Transverse colon (tissue), 4 donors: ENCODE results near the gene PLD5. TPM values are rescaled to one million over a fixed set of nuclear protein-coding genes. Genes with fewer than 3 reads are reported as not detected.

Experiments
- DNase-seq: peaks from one replicate; pipeline ENCODE4 v3.0.0-alpha.2; 2019
- H3K27ac ChIP-seq, 4 donors: fragments of 200-600 bp; sonication (generic); 2 replicates each; pipeline ENCODE4 v1.5.1; 2016 to 2018; ENCODE audit warnings: inconsistent platforms in 4 of 4
- H3K27me3 ChIP-seq: fragments of 200-600 bp; sonication (generic); 2 replicates; pipeline ENCODE4 v1.5.1; 2017; ENCODE audit warnings: inconsistent platforms
- H3K36me3 ChIP-seq, 4 donors: fragments of 200-600 bp; sonication (generic); 2 replicates each; pipeline ENCODE4 v1.5.1; 2017 to 2019; ENCODE audit warnings: inconsistent platforms in 4 of 4
- H3K4me1 ChIP-seq, 4 donors: fragments of 200-600 bp; sonication (generic); 2 replicates each; pipeline ENCODE4 v1.5.1; 2017 to 2020; ENCODE audit warnings: inconsistent platforms in 4 of 4
- H3K4me3 ChIP-seq, 4 donors: fragments of 200-600 bp; sonication (generic); 1 replicate in 1 of 4; 2 replicates in 3 of 4; pipeline versions ENCODE4 v1.5.1 to v1.6.1; 2017 to 2019; ENCODE audit warnings: inconsistent platforms in 4 of 4
- H3K9me3 ChIP-seq, 2 donors: fragments of 200-600 bp; sonication (generic); 2 replicates each; pipeline ENCODE4 v1.5.1; 2017 to 2019; ENCODE audit warnings: inconsistent platforms in 2 of 2
- CTCF ChIP-seq, 5 experiments: fragments of 200-600 bp in 3 of 5; fragments of 450-650 bp in 2 of 5; sonication (generic) in 3 of 5; IDR thresholded peaks; 1 replicate in 2 of 5; 2 replicates in 3 of 5; pipeline ENCODE4 v1.5.1; 2016 to 2017; ENCODE audit warnings: antibody characterized with exemption in 5 of 5, inconsistent platforms in 3 of 5, mild to moderate bottlenecking in 2 of 5, moderate library complexity in 1 of 5
- EP300 ChIP-seq: sonication (generic); formaldehyde crosslinking; IDR thresholded peaks from one replicate; pipeline ENCODE4 v1.6.1; 2017; ENCODE audit warnings: antibody characterized with exemption, low read depth
- POLR2A ChIP-seq: fragments of 450-650 bp; IDR thresholded peaks from one replicate; pipeline ENCODE4 v1.6.1; 2016; ENCODE audit warnings: antibody characterized with exemption, mild to moderate bottlenecking, moderate library complexity
- POLR2AphosphoS5 ChIP-seq, 3 donors: sonication (generic); formaldehyde crosslinking; IDR thresholded peaks; one replicate each; pipeline ENCODE4 v1.6.1; 2016; ENCODE audit warnings: antibody characterized with exemption in 3 of 3
- WGBS, 2 donors: methylation state at CpG; one replicate each; pipeline ENCODE4 v1.1.5; 2018; ENCODE audit warnings: low coverage in 1 of 2; 5-methylcytosine and 5-hydroxymethylcytosine counted together
- in situ Hi-C, 4 donors: fragments of 200-750 bp; cut with MboI; loops; one replicate each; pipeline versions ENCODE4 v1.15.0 to v1.15.1; 2017; ENCODE audit warnings: low sequenced_read_pairs in 3 of 4, low pct_ligation_motif_present in 1 of 4, low pct_unique_long_range_greater_than_20kb in 1 of 4
- intact Hi-C: fragments of 100-400 bp; cut with DNase I; formaldehyde crosslinking; loops from one replicate; pipeline ENCODE4 v1.15.1; 2023; ENCODE audit warnings: low total_unique reads
- total RNA-seq, 4 donors: library from RNA; depleted of rRNA; stranded (reverse); fragments of >200 nt; gene quantifications; one replicate each; pipeline ENCODE4 v1.1.0, GENCODE V29; 2016

The PLD5 gene
- total RNA-seq, 4 donors from 2014 or later: 0.16 TPM; not detected in 3

- Histone ChIP-seq H3K4me3 (no peak overlapping the region), H3K27me3 (no peaks in the 10 kb centered on the region), H3K27ac (no peak overlapping the region), H3K36me3 (no peaks in the 10 kb centered on the region), H3K9me3 (no peaks in the 10 kb centered on the region), H3K4me1 (no peaks in the 10 kb centered on the region)
- TF ChIP-seq EP300: no peak
- TF ChIP-seq POLR2AphosphoS5 (IDR thresholded peaks at IDR 0.05): no peak
- no peak for TF ChIP-seq CTCF (IDR thresholded peaks at IDR 0.05)
- TF ChIP-seq POLR2A: no peak
- in situ Hi-C loops: no loop called here
- DNase-seq: no peak
- intact Hi-C loops: no loop called here
- 83 to 94% methylated on average over 2 to 6 of the region's 6 CpGs for WGBS, 2 donors
These were observed 111.6 kb downstream of the PLD5 start for GRCh38 chr1:242412921-242413320.

- H3K27ac ChIP-seq: no peak overlapping the region
- intact Hi-C loops: no loop called here
- no peaks in the 10 kb centered on the region for H3K4me1 ChIP-seq
- in situ Hi-C loops: no loop called here
- TF ChIP-seq EP300 (no peak), POLR2AphosphoS5 (IDR thresholded peaks at IDR 0.05) (no peak), POLR2A (no peak), CTCF (IDR thresholded peaks at IDR 0.05) (no peak)
- no peaks in the 10 kb centered on the region for H3K9me3 ChIP-seq
- no peak overlapping the region for H3K4me3 ChIP-seq
- H3K27me3 ChIP-seq: no peaks in the 10 kb centered on the region
- no peaks in the 10 kb centered on the region for H3K36me3 ChIP-seq
- DNase-seq: no peak
These were observed 112.6 kb downstream of the PLD5 start for GRCh38 chr1:242411901-242412300.

GRCh38 chr1:242405947-242406346, 118.5 kb downstream of the PLD5 start:
- no peaks in the 10 kb centered on the region for H3K36me3 ChIP-seq
- no peak overlapping the region for H3K27ac ChIP-seq
- in situ Hi-C loops (no loop called here), intact Hi-C loops (no loop called here)
- H3K9me3 ChIP-seq: no peaks in the 10 kb centered on the region
- TF ChIP-seq POLR2A (no peak), CTCF (IDR thresholded peaks at IDR 0.05) (no peak), EP300 (no peak), POLR2AphosphoS5 (IDR thresholded peaks at IDR 0.05) (no peak)
- no peak for DNase-seq
- no peaks in the 10 kb centered on the region for H3K27me3 ChIP-seq
- 81% methylated on average over 2 of the region's 2 CpGs; no CpG with 5 or more reads in 1 of the 2 donors for WGBS, 2 donors
- H3K4me3 ChIP-seq: no peak overlapping the region
- no peaks in the 10 kb centered on the region for H3K4me1 ChIP-seq

- Histone ChIP-seq H3K4me1 (no peaks in the 10 kb centered on the region), H3K36me3 (no peaks in the 10 kb centered on the region), H3K27ac (no peak overlapping the region), H3K9me3 (no peaks in the 10 kb centered on the region), H3K27me3 (no peaks in the 10 kb centered on the region), H3K4me3 (no peak overlapping the region)
- DNase-seq: no peak
- in situ Hi-C loops: no loop called here
- 82 to 83% methylated on average over 1 to 5 of the region's 5 CpGs for WGBS, 2 donors
- TF ChIP-seq CTCF (IDR thresholded peaks at IDR 0.05) (no peak), POLR2AphosphoS5 (IDR thresholded peaks at IDR 0.05) (no peak), POLR2A (no peak), EP300 (no peak)
- intact Hi-C loops: no loop called here
These were observed 120.2 kb downstream of the PLD5 start for GRCh38 chr1:242404296-242404695.
